ENCODE measurements around the gene WIPF1.

Gene WIPF1

DNA sequence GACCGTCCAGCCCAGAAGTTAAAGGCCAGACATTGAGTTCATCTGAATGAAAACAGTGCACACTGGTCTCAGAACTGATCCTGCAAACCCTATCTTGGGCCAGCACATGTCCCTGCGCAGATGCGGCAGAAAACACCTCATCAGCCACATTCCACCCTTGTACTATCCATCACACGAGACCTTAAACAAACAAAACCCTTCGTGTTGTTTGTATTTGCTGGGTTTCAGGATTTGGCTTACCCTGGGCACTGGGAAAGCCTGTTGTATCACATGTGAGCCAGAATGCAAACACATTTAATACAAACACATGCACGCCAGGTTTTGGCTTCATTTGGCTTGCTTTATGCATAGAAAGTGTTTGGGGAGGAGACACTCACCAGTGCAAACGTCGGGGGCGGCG is 12.5 kb downstream of the WIPF1 start:
- Mint-ChIP-seq H3K4me3 (no peak overlapping the region), H3K9me3 (no peaks in the 10 kb centered on the region), H3K27me3 (ENCODE audit: low read depth, poor library complexity) (peaks cover 2% of the 10 kb centered on the region)

DNA sequence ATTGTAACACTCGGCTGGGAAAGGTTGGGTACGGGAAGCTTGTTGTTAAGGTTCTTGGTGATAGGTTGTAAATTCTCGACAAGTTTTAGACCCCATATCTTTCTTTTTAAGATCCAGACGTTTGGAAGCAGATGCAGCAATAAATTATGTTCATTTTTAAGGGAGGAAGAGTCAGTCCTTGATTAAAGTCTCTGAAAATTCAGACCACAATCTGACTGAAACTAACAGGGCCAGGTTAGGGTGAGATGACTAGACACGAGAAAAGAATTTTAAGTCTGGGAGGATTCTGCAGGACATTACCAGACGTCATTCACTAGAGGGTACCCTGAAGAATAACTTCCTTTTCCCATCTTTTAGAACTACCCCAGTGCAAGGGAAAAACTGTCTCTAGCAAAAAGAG is 16.1 kb downstream of the WIPF1 start:
- Mint-ChIP-seq H3K27me3 (ENCODE audit: low read depth, poor library complexity) (no peaks in the 10 kb centered on the region), H3K4me1 (peaks cover 39% of the 10 kb centered on the region), H3K27ac (peak overlapping the region; percentile 15), H3K36me3 (ENCODE audit: low read depth) (peaks cover 9% of the 10 kb centered on the region), H3K9me3 (no peaks in the 10 kb centered on the region), H3K4me3 (no peak overlapping the region)
- DNase-seq = no peak
- TF ChIP-seq, protein P1, sequence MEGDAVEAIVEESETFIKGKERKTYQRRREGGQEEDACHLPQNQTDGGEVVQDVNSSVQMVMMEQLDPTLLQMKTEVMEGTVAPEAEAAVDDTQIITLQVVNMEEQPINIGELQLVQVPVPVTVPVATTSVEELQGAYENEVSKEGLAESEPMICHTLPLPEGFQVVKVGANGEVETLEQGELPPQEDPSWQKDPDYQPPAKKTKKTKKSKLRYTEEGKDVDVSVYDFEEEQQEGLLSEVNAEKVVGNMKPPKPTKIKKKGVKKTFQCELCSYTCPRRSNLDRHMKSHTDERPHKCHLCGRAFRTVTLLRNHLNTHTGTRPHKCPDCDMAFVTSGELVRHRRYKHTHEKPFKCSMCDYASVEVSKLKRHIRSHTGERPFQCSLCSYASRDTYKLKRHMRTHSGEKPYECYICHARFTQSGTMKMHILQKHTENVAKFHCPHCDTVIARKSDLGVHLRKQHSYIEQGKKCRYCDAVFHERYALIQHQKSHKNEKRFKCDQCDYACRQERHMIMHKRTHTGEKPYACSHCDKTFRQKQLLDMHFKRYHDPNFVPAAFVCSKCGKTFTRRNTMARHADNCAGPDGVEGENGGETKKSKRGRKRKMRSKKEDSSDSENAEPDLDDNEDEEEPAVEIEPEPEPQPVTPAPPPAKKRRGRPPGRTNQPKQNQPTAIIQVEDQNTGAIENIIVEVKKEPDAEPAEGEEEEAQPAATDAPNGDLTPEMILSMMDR (IDR thresholded peaks at IDR 0.05) = no peak

More for the DNA sequence above, 12.5 kb downstream of the WIPF1 start:
- DNase-seq = no peak
- Mint-ChIP-seq H3K36me3 (ENCODE audit: low read depth) (peaks cover 7% of the 10 kb centered on the region), H3K4me1 (peaks cover 66% of the 10 kb centered on the region), H3K27ac (no peak overlapping the region)
- TF ChIP-seq, protein P1 (IDR thresholded peaks at IDR 0.05) = no peak

DNA sequence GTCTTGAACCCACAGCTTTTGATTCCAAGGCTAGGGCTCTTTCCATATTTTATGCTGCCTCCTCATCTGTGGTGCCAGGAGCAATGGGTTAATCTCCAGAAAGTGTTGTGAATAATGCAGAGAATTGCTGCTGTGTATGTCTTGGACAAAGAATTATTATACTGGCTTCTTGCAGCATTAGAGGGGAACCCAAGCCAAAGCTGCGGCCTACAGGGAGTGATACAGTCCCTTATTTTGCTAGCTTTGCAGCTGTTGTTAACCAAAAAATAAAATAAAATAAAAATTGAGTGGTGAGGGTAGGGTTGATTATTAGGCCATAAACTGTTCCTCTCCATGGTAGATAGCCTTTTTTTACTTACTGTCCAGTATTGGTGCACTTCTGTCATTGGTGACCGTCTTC is 16.7 kb downstream of the WIPF1 start:
- no peak overlapping the region for H3K4me3 Mint-ChIP-seq

DNA sequence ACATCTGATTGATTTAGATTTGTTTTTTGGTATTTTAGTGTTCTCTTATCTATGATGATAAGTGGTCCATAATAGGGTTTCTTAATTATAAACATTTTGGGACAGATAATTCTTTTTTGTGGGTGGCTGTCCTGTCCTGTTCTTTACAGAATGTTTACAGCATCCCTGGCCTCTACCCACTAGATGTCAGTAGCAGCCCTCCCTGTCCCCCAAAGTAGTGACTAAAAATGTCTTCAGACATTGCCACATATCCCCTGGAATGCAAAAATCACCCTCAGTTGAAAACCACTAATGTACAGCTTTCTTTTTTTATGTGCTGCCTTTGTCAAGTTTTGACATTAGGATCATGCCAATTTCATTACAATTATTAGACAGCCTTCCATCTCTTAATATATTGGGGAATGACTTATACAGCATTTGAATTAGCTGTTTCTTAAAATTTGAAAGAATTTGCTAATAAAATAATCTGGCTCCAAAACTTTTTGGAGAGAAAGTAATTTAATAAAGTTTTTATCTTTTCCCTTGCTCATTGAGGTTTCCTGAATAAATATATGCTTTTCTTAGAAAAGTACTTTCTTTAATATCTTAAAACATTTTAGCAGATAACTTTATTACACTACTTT is 19.5 kb downstream of the WIPF1 start:
- Mint-ChIP-seq H3K27ac (no peak overlapping the region), H3K4me3 (no peak overlapping the region), H3K27me3 (ENCODE audit: low read depth, poor library complexity) (no peaks in the 10 kb centered on the region), H3K4me1 (peaks cover 11% of the 10 kb centered on the region), H3K36me3 (ENCODE audit: low read depth) (peaks cover 38% of the 10 kb centered on the region), H3K9me3 (no peaks in the 10 kb centered on the region)
- DNase-seq = no peak
- TF ChIP-seq, protein P1 (IDR thresholded peaks at IDR 0.05) = peak; percentile 14

More for the DNA sequence above, 16.7 kb downstream of the WIPF1 start:
- Mint-ChIP-seq H3K27ac (peak overlapping the region; percentile 15), H3K9me3 (no peaks in the 10 kb centered on the region), H3K27me3 (ENCODE audit: low read depth, poor library complexity) (no peaks in the 10 kb centered on the region), H3K36me3 (ENCODE audit: low read depth) (peaks cover 9% of the 10 kb centered on the region), H3K4me1 (peaks cover 33% of the 10 kb centered on the region)
- no peak for DNase-seq
- TF ChIP-seq, protein P1 (IDR thresholded peaks at IDR 0.05) = no peak

DNA sequence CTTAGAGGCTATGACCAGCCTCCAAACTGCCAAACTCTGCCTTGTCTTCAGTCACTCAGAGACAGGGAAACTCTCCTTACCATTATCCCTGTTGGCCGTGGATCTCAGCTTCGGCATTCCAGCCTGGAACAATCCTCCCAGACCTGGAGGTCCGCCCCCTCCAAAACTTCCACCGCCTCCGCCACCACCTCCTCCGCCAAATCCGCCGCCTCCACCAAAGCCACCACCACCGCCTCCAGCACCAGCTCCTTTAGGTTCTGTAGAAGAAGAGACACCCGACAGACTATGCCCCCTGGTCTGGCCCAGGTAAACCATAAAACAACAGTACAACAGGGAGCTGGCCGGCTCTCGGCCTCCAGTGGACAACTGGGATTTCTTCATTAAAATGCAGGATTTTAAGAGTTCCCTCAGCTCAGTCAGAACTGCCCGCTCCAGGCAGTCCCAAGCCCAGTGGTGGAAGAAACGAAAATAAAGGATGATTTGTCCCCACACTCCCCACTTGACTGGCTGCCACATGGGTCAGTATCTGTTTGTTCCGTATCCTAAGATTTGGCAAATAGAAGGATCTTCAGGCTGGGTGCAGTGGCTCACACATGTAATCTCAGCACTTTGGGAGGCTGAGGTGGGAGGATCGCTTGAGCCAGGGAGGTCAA is 22.4 kb downstream of the WIPF1 start:
- H3K36me3 Mint-ChIP-seq (ENCODE audit: low read depth) = peaks cover 52% of the 10 kb centered on the region
- H3K4me3 Mint-ChIP-seq = no peak overlapping the region
- H3K4me1 Mint-ChIP-seq = no peaks in the 10 kb centered on the region
- peak overlapping the region; percentile 12 for H3K27ac Mint-ChIP-seq
- no peaks in the 10 kb centered on the region for H3K9me3 Mint-ChIP-seq
- H3K27me3 Mint-ChIP-seq (ENCODE audit: low read depth, poor library complexity) = no peaks in the 10 kb centered on the region
- TF ChIP-seq, protein P1 (IDR thresholded peaks at IDR 0.05) = no peak
- DNase-seq = no peak

DNA sequence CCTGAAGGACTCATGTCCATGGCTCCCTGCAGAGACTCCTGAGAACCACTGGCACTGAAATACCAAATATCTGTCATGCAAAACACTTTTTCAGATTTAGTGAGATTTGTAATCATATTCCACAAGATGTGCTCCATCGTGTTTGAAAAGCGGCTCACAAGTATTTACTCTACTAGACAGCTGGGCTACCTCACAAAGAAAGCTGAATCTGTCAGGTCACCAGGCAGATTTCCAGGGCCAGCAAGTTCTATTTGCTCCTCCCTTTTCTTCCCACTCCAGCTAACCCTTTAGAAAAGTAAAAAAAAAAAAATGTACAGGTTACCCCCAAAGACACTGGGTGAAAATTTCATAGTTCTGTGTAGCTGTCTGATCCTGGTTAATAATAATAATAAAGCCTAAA is 22.9 kb downstream of the WIPF1 start:
- H3K4me1 Mint-ChIP-seq = no peaks in the 10 kb centered on the region
- DNase-seq = no peak
- H3K4me3 Mint-ChIP-seq = no peak overlapping the region
- TF ChIP-seq, protein P1 (IDR thresholded peaks at IDR 0.05) = no peak
- no peaks in the 10 kb centered on the region for H3K27me3 Mint-ChIP-seq (ENCODE audit: low read depth, poor library complexity)
- H3K9me3 Mint-ChIP-seq = no peaks in the 10 kb centered on the region
- no peak overlapping the region for H3K27ac Mint-ChIP-seq
- peaks cover 54% of the 10 kb centered on the region for H3K36me3 Mint-ChIP-seq (ENCODE audit: low read depth)
